OCI-M1 (cell line): ENCODE data around the gene ZNF362.

ENCODE experiments used
- DNase-seq: peaks from one replicate; lab custom pipeline; 2025; lab: John Stamatoyannopoulos, UW

ZNF362 gene

DNA sequence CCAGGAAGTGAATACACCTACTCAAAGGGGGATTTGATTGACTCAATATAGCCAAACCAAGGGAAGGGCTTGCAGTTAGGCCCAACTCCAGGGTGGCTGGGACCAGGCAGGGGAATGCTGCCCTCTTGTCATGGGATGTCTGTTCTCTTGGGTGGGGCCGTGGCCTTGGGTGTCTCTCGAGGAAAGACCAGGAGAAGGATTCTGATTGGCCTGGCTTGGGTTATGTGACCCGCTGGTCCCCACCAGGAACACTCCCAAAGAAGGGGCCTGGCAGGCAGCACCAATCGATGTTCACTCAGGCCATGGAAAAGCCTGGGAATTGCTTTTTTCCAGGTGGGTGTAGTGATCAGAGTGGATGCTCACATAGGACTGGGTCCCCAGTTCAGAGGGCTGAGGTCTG lies 10.1 kb upstream of the ZNF362 start:
- no peak for DNase-seq

DNA sequence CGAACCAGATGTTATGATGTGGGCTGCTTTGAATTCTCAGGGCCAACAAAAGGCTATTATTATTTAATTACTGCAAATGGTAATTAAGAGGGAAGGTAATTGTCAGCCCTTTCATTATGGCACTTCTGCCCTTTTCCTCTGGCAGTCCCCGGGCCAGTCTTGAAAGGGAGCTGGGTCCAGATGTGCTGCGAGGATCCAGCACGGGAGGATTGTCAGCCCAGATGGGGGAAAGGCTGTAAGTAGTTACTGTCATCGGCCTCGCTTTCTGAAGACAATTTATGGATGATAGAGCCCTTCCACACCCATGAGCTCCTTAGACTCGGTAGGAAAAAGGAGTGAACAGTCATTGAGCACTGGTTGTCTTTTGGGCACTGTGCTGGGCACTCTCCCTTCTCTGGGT lies 8.7 kb upstream of the ZNF362 start:
- DNase-seq = no peak

DNA sequence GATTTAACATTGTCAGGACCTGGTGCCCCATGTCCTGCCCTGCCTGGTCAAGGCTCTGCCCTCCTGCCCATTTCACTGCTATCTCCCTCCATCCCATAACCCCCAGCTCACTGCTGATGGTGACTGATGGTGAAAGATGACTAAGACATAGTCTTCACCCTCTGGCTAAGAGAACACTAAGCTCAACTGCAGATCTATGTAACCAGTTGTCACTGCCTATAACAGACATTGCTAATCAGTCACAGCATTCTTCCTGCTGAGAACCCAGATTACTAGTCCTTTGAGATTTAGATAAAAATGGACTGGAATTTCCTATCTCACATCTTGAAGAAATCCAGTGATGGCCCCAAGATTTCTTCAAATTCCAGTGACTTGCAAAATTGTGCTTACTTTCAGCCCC lies 8.0 kb upstream of the ZNF362 start:
- no peak for DNase-seq

DNA sequence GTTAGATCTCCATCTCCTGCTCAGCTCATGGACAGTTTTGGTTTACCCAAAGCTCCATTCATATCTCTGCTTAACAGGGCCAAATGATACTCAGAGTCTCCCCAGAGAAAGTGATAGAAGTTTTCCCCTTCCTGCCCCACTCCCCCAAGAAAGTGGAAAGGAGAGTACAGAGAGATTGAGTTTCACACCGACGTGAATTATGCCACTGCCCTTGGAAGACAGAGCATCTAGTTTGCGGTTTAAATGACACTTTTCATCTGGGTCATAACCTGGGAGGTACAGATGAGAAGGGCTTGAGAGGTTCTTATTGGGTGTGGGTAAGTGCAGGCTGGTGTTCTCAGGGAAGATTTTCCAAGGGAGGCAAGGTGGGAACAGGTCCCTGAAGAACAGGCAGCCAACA lies 6.9 kb upstream of the ZNF362 start:
- DNase-seq = no peak

DNA sequence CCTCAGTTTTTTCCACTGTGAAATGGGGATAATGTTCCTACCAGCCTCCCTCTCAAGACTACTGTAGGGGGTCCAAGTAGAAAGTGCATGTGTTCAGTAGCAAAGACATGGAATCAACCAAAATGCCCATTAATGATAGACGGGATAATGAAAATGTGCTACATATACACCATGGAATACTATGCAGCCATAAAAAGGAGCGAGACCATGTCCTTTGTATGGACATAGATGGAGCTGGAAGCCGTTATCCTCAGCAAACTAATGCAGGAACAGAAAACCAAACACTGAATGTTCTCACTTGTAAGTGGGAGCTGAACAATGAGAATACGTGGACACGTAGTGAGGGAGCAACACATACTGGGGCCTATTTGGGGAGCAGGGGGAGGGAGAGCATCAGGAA lies 6.1 kb upstream of the ZNF362 start:
- no peak for DNase-seq

DNA sequence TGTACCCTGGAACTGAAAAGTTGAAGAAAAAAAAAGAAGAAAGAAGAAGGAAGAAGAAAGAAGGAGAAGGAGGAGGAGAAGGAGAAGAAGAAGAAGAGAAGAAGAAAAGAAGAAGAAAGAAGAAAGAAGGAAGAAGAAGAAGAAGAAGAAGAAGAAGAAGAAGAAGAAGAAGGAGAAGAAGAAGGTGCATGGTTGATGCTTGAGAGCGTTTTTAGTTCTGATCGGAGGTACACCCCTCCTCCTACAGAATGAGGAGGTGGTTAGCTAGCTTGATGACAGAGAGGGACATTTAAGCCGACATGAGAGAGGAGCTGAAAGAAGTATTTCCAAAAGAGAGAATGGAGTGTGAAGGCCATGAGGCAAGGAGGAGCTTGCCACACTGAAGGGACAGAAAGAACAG lies 5.6 kb upstream of the ZNF362 start:
- no peak for DNase-seq

DNA sequence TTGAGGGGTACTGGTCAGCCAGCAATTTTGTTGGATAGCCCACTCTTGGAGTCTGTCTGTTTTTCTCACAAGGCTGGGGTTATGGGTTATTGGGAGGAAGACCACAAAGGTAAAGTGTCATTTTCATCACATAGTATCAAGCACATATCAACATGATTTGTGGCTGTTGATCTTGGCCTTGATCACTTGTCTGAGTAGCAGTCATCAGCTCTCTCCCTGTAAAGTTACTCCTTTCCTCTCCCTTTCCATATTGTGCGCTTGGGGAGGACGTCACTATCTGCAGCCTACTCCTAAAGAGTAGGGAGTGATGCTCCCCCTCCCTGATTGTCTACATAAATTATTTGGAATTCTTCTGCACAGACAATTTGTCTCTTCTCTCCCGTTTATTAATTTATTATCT lies 1.8 kb upstream of the ZNF362 start:
- DNase-seq = no peak

DNA sequence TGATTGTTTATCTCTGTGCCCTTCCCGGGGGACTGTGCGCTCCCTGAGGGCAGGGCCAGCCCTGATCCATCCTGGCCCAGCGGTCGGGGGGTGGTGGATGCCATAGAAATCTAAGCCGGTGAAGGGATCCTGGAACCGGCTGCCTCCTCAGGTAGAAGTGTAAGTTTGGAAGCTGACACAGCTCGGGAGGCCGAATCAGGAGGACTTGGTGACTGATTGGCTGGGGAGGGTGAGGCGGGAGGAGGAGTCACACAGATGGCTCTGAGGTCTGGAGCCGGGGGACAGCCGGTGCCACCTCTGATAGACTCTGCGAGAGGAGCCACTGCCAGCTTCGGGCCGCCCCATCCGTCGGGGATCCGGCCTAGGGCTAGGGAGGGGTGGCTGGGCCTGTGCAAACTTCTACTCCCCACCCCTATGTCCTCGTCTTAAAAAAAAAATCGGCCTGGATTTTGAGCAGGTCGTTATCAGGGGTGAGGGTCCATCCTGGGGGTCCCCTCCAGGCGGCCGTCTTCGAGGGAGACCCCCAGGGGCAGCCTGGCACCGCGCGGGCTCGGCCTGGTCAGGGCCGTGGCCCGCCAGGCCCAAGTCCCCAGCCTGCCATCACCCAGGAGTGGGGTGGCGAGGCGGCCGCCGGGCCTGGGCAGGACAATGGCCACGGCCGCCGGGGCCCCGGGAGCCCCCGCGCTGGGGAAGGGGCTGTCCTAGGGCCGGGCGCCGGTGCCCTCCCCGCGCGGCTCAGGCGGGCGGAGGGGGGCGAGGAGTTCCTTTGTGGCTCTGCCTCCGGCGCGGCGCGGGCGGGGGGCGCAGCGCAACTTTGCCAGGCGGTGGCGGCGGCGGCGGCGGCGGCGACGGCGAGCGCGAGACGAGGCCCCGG lies 708 bp upstream of the ZNF362 start:
- DNase-seq = peak; percentile 6

DNA sequence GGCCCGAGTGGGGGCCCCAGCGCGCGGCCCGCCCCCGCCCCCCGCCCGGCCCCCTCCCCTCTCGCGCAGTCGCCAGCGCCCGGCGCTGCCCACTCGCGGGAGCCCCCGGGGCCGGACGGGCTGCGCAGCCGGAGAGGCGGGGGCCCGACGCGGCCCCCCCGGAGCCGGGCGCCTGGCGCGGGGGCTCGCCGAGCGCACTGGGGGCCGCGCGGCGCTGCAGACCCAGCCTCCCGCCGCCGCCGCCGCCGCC lies 146 bp upstream of the ZNF362 start:
- DNase-seq = no peak

DNA sequence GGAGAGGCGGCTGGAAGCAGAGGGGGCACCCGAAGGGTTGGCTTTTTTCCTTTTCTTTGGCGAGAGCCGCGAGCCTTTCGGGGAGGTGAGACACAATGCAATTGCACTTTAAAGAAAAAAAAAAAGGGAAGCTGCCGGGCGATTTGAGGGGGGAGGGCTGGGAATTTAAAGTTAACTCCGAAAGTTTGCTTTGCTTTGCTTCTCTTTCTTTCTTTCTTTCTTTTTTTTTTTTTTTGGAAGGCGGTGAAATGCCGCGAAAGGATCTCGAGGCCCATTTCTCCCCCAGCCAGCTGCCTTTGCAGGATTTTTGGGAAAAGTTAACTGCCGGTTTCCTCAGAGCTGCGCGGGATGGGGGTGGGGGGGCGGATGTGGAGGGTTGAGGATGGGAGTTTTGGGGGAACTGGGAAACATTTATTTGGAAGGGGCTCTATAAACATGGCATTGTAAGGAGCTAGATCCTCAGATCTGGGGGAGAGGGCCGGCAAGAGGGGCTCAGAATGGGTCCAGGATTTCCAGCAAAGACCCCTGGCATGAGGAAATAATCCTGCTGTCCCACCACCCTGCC lies 997 bp downstream of the ZNF362 start:
- DNase-seq = no peak

DNA sequence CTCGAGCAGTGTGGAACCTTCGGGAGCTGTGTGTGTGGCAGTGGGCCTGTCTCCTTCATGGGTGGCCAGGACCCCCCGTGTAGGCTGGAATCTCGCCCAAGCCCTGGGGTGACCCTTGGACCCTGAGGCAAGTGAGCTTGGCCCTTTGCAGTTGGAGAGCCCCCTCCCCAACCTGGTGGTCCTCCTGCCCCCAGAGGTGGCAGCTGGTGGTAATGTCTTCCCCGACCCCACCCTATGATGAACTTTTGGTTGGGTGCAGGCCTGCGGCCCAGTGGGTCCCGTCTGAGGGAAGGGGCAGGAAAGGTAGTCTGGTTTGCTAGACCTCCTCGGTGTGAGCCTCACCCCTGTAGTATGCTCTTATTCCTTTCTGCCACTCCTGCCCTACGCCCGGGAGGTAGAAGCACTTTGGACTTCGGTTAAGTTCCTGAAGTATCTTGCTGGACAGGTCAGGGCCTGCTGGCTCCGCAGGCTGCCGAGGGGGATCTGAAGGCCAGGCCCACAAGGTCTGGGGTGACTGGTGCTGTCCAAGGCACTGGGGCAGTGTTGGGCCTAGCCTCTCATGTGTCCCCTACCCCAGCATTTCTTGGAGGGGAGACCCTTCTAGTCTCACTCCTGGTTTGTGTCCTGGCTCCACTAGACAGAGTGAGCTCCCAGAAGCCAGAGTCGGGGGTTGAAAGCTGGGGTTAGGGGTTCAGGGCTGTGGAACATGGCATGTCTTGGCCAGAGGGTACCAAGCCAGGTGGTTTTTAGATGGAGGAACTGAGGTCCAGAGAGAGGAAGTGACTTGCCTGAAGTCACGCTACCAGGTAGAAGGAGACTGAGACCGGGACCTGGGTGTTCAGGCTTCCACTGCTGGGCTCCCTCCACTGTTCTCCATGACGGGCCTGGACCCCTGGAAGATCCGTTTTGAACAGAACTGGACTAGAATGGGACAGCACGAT lies 1.8 kb downstream of the ZNF362 start:
- DNase-seq = no peak

DNA sequence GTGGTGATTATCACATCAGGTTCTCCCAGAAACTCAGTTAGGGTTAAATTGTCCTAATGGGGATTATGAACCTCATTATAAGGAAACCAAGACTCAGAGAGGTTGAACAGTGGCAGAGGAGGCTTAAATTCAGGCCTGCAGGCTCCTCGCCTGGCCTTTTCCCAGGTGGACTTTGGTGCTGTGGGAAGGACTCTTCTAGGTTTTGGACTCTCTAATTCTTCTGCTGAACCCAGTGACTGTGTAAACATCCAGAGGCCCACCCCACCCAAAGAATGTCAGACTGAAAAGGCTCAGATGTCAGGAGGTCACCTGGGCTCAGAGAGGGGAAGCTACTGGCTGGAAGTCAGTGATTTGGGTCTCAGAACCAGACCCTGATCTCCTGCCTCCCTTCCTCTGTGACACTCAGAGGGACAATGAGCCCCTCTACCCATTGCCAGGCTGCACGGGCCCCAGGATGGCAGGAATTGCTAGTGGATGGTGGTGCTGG lies 2.5 kb downstream of the ZNF362 start:
- DNase-seq = no peak

DNA sequence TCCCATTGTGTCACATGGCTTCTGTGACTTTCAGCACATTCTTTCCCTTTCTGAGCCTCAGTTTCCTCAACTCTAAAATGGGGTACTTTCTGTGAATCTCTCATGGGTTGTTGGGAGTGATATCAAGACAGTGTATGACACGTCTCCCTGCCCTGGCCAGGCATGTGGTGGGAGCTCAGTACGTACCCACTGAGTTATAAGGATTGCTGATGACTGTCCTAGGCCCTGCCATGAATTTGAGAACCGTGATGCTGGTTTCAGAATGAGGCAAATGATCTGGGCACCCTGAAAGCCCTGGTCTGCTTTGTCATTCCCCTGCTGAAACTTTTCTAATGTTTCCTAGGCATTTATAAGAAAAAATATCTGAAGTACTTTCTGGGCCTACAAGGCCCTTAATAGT lies 3.6 kb downstream of the ZNF362 start:
- DNase-seq = no peak

DNA sequence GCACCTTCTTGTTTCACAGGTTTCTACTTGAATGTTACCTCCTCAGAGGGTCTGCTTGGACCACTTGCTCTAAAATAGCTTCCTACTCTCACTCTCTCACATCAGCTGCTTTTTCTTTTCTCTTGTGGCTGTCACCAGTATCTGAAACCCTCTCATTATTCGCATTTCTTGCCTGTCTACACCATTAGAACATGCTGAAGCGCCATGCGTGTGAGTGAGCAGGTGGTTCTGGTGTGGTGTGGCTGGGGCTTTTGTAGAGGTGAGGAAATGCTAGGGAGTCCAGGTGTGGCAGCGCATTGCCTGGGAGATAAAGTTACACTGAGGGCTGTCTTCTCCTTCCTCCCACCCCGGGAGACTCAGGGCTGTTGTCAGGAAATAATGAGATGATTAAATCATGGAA lies 4.1 kb downstream of the ZNF362 start:
- no peak for DNase-seq

DNA sequence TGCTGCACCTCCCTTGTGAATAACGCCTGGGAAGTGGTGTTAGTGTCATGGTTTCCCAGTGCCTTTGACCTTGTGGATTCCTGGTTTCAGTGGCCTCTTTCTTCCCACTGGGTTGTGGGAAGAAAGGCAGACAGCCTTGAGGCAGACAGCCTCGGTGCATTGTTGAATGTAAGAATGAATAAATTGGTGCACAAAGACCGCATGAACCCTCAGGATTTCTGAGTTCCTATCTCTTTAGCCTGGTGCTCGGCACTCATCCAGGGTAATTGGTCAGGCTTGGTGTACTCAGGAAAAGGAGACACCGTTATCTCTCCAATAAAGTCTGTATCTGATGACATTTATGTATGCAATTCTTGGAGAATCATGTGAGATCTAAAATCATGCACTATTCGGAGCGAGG lies 5.1 kb downstream of the ZNF362 start:
- DNase-seq = no peak

DNA sequence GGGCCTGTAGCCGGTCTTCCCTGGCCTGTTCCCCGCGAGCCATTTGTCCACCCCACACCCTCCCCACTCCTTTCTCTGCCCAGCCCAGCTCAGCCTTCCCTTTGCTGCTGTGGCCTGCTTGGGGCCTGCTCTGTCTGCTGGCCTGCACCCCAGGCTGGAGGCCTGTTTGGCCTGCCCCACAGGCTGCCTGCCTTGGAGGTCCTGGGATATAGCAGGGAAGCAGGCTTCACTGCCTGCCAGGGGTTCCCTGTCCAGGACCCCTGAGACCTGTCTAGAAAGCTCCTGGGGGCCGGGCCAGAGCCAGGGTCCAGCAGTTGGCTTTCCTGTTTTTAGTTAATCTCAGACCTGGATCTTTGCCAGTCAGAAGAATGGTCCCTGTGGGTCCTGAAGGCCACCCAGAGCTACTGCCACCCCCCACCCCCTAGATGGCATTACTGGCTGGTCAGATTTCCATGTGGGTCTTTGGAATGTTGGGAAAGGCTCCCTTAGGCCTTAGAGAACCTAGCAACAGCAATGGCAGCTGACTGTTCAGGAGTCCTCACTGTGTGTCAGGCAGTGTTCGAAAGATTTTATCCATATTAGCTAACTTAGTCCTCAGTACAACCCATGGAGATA lies 7.7 kb downstream of the ZNF362 start:
- DNase-seq = no peak

DNA sequence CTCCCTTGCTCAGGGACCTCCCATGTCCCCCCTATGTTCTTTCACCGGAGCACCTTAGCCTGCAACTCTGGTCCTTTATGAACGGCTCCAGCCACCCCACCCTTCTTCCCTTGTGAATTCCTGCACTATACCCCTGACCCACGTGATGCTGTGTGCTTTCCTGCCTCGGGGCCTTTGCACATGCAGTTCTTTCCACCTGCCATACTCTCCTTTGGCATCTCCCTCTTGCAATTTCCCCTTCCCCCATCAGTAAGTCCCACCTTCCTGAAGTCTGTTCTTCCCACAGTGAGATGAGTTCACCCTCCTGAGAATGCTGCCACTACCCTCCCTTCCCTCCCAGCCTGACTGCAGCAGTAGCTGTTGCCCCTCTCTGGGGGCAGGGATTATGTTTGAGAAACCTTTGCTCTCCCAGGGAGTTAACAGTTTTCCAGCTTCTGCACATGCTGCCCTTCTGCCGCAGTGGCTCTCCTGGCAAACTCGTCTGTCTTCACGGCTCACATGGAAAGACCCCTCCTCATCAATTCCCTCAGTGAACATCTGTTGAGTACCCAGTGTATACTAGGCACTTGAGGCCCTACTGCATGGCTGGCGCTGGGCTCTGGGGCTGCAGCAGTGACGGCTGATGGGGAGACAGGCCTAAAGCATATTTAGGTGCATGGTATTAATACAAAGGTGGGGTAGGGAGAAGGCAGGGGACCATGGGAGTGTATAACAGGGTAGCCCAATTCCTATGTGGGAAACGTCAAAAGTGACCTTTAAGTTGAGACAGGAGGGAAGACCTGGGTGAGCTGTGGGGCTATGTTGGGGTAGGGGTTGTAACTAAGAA lies 9.7 kb downstream of the ZNF362 start:
- no peak for DNase-seq

DNA sequence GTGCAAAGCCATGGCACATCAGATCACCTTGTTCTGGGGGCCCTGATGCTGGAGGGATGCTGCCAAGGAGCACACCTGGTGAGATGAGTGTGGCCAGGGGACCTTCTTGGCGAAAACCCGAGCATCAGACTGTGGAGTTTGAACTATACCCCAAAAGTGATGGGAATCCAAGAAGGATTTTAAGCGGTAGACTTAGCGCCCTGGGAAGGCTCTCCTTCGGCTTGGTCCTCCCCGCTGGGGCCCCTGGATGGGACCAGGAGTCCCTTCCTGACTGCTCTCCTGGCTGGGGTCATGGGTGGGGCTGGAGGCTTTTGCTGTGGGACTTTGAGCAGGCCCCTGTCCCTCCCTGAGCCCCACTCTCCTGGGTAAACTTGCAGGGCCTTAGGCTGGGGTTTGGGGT lies 10.5 kb downstream of the ZNF362 start:
- DNase-seq = no peak

DNA sequence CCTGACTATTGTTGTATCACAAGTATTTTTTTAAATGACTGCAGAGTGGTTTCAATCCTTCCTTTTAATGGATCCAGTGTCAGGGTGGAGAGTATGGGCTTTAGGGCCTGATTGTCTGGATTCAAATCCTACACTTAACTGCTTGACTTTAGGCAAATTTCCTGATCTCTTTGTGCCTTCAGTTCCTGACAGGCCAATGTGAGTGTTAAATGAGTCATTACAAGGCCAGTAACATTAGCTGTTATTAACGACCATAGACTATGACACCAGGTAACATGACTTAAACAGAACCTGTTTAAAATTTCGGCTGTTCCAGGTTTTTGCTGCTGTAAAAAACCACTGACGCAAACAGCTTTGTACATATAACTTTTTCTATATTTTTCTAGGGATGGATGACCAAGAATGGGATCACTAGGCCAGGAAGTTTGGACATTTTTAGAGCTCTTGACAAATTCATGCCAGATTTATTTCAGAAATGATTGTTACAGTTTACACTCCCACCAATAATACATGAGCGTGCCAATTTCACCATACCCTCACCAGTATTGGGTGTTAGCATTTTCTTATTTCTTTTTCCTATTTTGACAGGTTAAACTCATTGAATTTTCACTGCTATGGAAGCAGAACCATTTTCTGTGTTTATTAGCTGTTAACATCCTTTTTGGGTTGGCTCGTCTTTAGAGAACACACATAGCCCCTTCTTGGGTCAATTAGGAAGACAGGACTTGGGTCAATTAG lies 11.3 kb downstream of the ZNF362 start:
- DNase-seq = no peak

DNA sequence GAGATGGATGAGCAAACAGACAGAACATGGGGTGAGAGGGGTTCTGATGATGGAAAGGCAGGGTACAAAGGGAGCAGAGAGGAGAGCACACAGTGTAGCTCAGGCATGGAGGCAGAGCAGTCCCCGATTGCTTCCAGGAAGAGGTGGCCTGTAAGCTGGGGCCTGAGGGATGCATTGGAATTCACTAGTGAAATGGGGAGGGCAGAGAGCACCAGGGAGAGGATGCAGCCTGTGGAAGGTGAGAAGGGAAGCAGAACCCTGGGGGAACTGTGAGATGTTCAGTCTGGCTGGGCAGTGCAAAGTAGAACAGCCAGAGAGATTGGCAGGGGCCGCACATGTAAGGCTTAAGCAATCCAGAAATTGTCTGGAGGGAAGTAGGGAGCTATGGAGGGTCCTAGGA lies 12.2 kb downstream of the ZNF362 start:
- DNase-seq = no peak
